Left lung (tissue), 10 donors: ENCODE results near the gene PIP5K1B. TPM values are rescaled to one million over a fixed set of nuclear protein-coding genes. Genes with fewer than 3 reads are reported as not detected.
"Not testable (repeated sequence)": the region's sequence is repeated elsewhere in the genome, so short reads cannot be mapped to it uniquely, and the experiment has no call there.

Experiments used
- ATAC-seq: fragments of 200-7000 bp; cut with Tn5 transposase; one replicate; pipeline ENCODE4 v1.9.1; 2020; ENCODE audit warnings: moderate library complexity
- DNase-seq, 4 donors: peaks; one replicate each; pipeline ENCODE4 v3.0.0-alpha.2; 2013 to 2020
- H3K27ac ChIP-seq, 2 donors: fragments of 200-600 bp; sonication (generic) in 1 of 2; one replicate each; pipeline versions ENCODE4 v1.5.0 to v1.8.0; 2020 to 2021
- H3K27me3 ChIP-seq, 2 donors: fragments of 200-600 bp; sonication (generic) in 1 of 2; one replicate each; pipeline versions ENCODE4 v1.5.0 to v1.8.0; 2020 to 2021
- H3K36me3 ChIP-seq, 2 donors: fragments of 200-600 bp; sonication (generic) in 1 of 2; one replicate each; pipeline versions ENCODE4 v1.5.0 to v1.8.0; 2020 to 2021
- H3K4me1 ChIP-seq, 2 donors: fragments of 200-600 bp; one replicate each; pipeline ENCODE4 v1.8.0; 2021
- H3K4me3 ChIP-seq, 2 donors: fragments of 200-600 bp; sonication (generic) in 1 of 2; one replicate each; pipeline versions ENCODE4 v1.5.0 to v1.8.0; 2020 to 2021; ENCODE audit warnings: mild to moderate bottlenecking in 1 of 2
- H3K9me3 ChIP-seq, 2 donors: fragments of 200-600 bp; sonication (generic) in 1 of 2; one replicate each; pipeline versions ENCODE4 v1.5.0 to v1.8.0; 2020 to 2021
- intact Hi-C, 2 donors: fragments of 100-400 bp; cut with DNase I; formaldehyde crosslinking; loops; one replicate each; pipeline versions ENCODE4 v1.11.2 to v1.14.2; 2022
- polyA plus RNA-seq, 6 donors: library from polyadenylated mRNA; unstranded; fragments of 120-200 nt; gene quantifications; one replicate each; pipeline ENCODE4 v1.2.1, GENCODE V29; 2013; ENCODE audit not compliant: insufficient read length in 6 of 6
- total RNA-seq, 2 donors: library from RNA; stranded (reverse); fragmentation: NEBNext Ultra II Directional; extraction: Animal tissue kit (Norgen Biotek cat#: 25700); gene quantifications; one replicate each; pipeline ENCODE4 v1.2.1, GENCODE V29; 2021
- TF ChIP-seq, protein P1 (sequence below), 2 donors: fragments of 200-600 bp; sonication (generic) in 1 of 2; IDR thresholded peaks; one replicate each; pipeline versions ENCODE4 v1.5.0 to v1.8.0; 2021; ENCODE audit warnings: antibody characterized with exemption in 2 of 2
- donor health status: DM: no; HTN: yes; CAD: no.
- donor health status: DM: no; HTN: no; CAD: no.

PIP5K1B gene
- total and polyA plus RNA-seq, 8 donors = 3.1 to 31.0 (median 4.2) TPM

DNA sequence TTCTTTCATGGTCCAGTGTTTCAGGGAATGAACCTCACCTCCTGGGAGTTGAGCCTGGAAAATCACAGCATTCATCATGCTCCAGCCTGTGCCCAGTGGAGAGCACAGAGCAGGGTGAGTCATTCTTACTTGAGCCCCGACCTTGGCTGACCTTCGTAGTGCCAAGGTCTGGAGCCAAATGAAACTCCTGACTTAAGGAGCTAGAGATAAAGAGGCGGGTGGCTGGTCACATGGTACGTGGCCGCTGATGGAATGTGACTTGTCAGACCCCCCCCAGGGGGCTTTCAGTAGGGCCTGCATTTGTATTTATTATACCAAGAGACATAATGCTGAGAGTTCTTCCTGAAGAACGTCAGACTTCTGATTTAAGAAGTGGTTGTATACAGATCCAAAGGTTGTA, 15.0 kb upstream of the PIP5K1B start:
- Histone ChIP-seq H3K9me3 (no peaks in the 10 kb centered on the region), H3K27me3 (no peaks in the 10 kb centered on the region), H3K4me1 (peaks cover 0 to 3% of the 10 kb centered on the region in 2 donors), H3K27ac (no peak overlapping the region), H3K36me3 (no peaks in the 10 kb centered on the region), H3K4me3 (no peak overlapping the region)
- ATAC-seq = peak; percentile 96
- peak in 2 of 4 donors; percentile 63 to 65 for DNase-seq
- intact Hi-C loops = no loop called here
- TF ChIP-seq, protein P1, sequence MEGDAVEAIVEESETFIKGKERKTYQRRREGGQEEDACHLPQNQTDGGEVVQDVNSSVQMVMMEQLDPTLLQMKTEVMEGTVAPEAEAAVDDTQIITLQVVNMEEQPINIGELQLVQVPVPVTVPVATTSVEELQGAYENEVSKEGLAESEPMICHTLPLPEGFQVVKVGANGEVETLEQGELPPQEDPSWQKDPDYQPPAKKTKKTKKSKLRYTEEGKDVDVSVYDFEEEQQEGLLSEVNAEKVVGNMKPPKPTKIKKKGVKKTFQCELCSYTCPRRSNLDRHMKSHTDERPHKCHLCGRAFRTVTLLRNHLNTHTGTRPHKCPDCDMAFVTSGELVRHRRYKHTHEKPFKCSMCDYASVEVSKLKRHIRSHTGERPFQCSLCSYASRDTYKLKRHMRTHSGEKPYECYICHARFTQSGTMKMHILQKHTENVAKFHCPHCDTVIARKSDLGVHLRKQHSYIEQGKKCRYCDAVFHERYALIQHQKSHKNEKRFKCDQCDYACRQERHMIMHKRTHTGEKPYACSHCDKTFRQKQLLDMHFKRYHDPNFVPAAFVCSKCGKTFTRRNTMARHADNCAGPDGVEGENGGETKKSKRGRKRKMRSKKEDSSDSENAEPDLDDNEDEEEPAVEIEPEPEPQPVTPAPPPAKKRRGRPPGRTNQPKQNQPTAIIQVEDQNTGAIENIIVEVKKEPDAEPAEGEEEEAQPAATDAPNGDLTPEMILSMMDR (IDR thresholded peaks at IDR 0.05) = no peak

DNA sequence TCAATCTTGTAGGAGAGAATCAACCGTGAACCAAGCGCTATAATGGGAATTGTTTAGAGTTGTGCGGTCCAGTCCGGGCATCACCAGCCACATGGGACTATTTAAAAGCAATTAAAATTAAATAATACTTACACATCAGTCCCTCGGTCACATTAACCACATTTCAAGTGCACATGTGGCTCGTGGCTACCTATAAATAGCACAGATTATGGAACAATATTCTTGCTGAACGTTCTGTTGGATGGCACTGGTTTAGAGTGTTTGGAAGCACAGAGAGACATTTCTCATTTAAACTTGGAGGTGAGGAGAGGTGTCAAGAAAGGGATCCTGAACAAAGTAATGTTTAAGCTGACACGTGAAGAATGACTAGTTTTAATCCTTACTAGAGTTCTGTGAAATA, 12.5 kb upstream of the PIP5K1B start:
- Histone ChIP-seq H3K27ac (no peak overlapping the region), H3K27me3 (no peaks in the 10 kb centered on the region), H3K4me1 (peaks cover 0 to 3% of the 10 kb centered on the region in 2 donors), H3K9me3 (no peaks in the 10 kb centered on the region), H3K4me3 (no peak overlapping the region), H3K36me3 (no peaks in the 10 kb centered on the region)
- TF ChIP-seq, protein P1 (IDR thresholded peaks at IDR 0.05) = no peak
- ATAC-seq (no peak), DNase-seq (no peak)
- intact Hi-C loops = no loop called here

DNA sequence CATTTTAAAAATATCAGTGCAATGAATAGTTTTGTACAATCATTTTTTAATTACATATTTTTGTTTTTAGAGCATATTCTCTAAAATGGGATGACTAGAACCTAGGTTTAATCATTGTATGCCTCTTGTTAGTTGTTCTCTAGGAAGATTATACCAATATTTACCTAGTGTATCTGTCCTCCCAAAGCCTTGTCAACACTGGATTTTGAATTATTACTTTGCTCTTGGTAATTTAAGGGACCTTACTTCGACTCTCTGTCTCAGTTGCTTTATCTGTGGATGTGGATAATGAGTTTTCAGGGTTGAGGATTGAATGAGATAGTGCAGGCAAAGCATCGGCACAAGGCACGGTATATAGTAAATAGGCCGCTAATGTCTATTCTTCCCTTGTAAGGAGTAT, 10.9 kb upstream of the PIP5K1B start:
- H3K4me3 ChIP-seq = no peak overlapping the region
- TF ChIP-seq, protein P1 (IDR thresholded peaks at IDR 0.05) = no peak
- no peaks in the 10 kb centered on the region for H3K9me3 ChIP-seq
- intact Hi-C loops = no loop called here
- no peak overlapping the region for H3K27ac ChIP-seq
- DNase-seq = no peak
- ATAC-seq = no peak
- peaks cover 0 to 3% of the 10 kb centered on the region in 2 donors for H3K4me1 ChIP-seq
- H3K27me3 ChIP-seq = no peaks in the 10 kb centered on the region
- H3K36me3 ChIP-seq = no peaks in the 10 kb centered on the region

DNA sequence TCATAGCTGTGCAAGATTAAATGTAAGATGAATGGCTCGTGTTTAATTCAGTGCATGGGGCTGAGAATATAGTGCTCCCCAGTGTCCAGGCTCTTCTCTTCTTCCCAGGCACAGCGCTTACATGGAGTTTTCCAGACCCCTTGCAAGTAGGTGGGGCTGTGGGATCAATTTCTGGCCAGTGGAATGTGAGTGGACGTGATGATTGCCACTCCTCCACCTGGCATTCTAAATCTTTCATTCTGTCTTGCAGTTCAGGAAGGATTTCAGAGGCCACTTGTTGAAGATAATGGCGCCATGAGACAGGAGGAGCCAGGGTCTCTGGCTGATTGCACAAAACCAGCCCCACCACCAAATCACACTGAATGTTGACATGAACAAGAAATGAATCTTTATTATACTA, 7.2 kb upstream of the PIP5K1B start:
- intact Hi-C loops = no loop called here
- Histone ChIP-seq H3K4me3 (no peak overlapping the region), H3K9me3 (no peaks in the 10 kb centered on the region), H3K36me3 (no peaks in the 10 kb centered on the region), H3K4me1 (no peaks in the 10 kb centered on the region), H3K27me3 (no peaks in the 10 kb centered on the region), H3K27ac (no peak overlapping the region)
- TF ChIP-seq, protein P1 (IDR thresholded peaks at IDR 0.05) = no peak
- ATAC-seq = no peak
- no peak for DNase-seq

DNA sequence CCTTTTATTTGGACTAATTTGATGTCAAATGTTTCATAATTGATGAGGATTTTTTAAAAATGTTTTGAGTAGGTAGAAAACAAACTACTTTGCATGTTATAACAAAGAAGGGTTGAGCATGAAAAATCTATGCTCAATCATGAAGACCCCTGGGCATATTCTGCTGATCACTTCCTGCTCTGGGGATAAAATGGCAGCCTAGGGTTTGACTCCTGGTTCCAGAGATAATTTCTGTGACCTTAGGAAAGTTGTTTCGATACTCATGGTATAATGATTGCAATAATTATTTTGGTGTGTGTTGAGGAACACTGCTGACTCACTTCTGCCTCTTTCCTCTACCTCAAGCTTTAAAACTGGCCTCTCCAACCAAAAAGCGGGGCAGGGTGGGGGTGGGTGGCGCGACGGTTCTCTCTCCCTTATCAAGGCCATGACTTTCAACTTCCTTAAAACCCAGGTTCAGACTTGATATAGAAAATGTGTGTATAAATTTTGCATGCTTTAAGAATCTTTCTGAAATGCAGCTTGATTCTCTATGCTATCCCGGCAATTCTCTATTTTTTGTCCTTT, 6.0 kb upstream of the PIP5K1B start:
- ATAC-seq (no peak), DNase-seq (no peak)
- H3K27me3 ChIP-seq = peaks cover 0 to 5% of the 10 kb centered on the region in 2 donors
- H3K4me1 ChIP-seq = peaks cover 0 to 3% of the 10 kb centered on the region in 2 donors
- intact Hi-C loops = no loop called here
- H3K27ac ChIP-seq = no peak overlapping the region
- H3K9me3 ChIP-seq = no peaks in the 10 kb centered on the region
- H3K4me3 ChIP-seq = no peak overlapping the region
- H3K36me3 ChIP-seq = no peaks in the 10 kb centered on the region
- TF ChIP-seq, protein P1 (IDR thresholded peaks at IDR 0.05) = no peak

DNA sequence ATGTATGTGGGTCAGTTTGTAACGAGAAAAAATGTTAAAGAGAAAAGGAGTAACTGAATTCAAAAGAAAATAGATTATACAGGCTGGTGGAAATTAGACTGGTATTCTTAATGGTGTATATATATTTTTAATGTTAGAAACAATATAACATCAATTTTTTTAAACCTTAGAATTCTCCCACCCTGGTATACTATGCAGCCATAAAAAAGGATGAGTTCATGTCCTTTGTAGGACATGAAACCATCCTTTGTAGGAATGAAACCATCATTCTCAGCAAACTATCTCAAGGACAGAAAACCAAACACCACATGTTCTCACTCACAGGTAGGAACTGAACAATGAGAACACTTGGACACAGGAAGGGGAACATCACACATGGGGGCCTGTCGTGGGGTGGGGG, 5.4 kb upstream of the PIP5K1B start:
- ATAC-seq, H3K4me3 ChIP-seq, H3K9me3 ChIP-seq, H3K4me1 ChIP-seq, H3K27ac ChIP-seq, DNase-seq, H3K27me3 ChIP-seq, H3K36me3 ChIP-seq, intact Hi-C loops: not testable (repeated sequence)
